Keratinocyte (primary cell): ENCODE data around the gene ARRDC2. TPM values are rescaled to one million over a fixed set of nuclear protein-coding genes. Genes with fewer than 3 reads are reported as not detected.

Source experiments
- DNase-seq: peaks from one replicate; pipeline ENCODE4 v3.0.0-alpha.2; 2011; ENCODE audit warnings: low read depth, missing footprints, low spot score
- FAIRE-seq: peaks from 2 replicates; lab custom pipeline; 2011; peaks lifted over from hg19 to GRCh38; lab: Jason Lieb, UNC
- H2AFZ ChIP-seq: 2 replicates; pipeline ENCODE4 v1.6.0; 2012; ENCODE audit warnings: low read length, control low read depth, inconsistent platforms; ENCODE audit not compliant: control insufficient read depth
- H3K27ac ChIP-seq: 2 replicates; pipeline ENCODE4 v1.5.1; 2011; ENCODE audit warnings: low read length; ENCODE audit not compliant: control insufficient read depth, insufficient read depth
- H3K27me3 ChIP-seq: 3 replicates; pipeline ENCODE4 v1.6.0; 2011; ENCODE audit warnings: low read length; ENCODE audit not compliant: control insufficient read depth, insufficient read depth; ENCODE audit errors: extremely low read depth
- H3K36me3 ChIP-seq, 2 experiments: 2 replicates in 1 of 2; 3 replicates in 1 of 2; pipeline ENCODE4 v1.5.1; 2011; ENCODE audit warnings: low read length in 2 of 2, mild to moderate bottlenecking in 1 of 2; ENCODE audit not compliant: control insufficient read depth in 2 of 2, insufficient read depth in 2 of 2; ENCODE audit errors: extremely low read depth in 1 of 2
- H3K4me1 ChIP-seq: 3 replicates; pipeline ENCODE4 v1.5.1; 2011; ENCODE audit warnings: low read length; ENCODE audit not compliant: control insufficient read depth, insufficient read depth; ENCODE audit errors: extremely low read depth
- H3K4me2 ChIP-seq: 3 replicates; pipeline ENCODE4 v1.6.0; 2011; ENCODE audit warnings: low read depth, low read length; ENCODE audit not compliant: control insufficient read depth, insufficient read depth; ENCODE audit errors: extremely low read depth
- H3K4me3 ChIP-seq, 3 experiments: fragments of 200-600 bp in 1 of 3; sonication (generic) in 1 of 3; 2 replicates in 2 of 3; 3 replicates in 1 of 3; pipeline ENCODE4 v1.5.1; 2011 to 2016; ENCODE audit warnings: low read length in 3 of 3, mild to moderate bottlenecking in 3 of 3, control low read depth in 2 of 3, inconsistent platforms in 1 of 3, low read depth in 1 of 3, mixed read lengths in 1 of 3, mixed run types in 1 of 3, moderate library complexity in 1 of 3; ENCODE audit not compliant: control insufficient read depth in 2 of 3, insufficient read depth in 2 of 3; ENCODE audit errors: extremely low read depth in 1 of 3
- H3K79me2 ChIP-seq: 2 replicates; pipeline ENCODE4 v1.6.0; 2012; ENCODE audit warnings: low read length; ENCODE audit not compliant: control insufficient read depth, insufficient read depth
- H3K9ac ChIP-seq: 3 replicates; pipeline ENCODE4 v1.6.0; 2011; ENCODE audit warnings: low read length; ENCODE audit not compliant: control insufficient read depth, insufficient read depth; ENCODE audit errors: extremely low read depth
- H3K9me1 ChIP-seq: 3 replicates; pipeline ENCODE4 v1.6.0; 2011; ENCODE audit warnings: low read length; ENCODE audit not compliant: control insufficient read depth, insufficient read depth; ENCODE audit errors: extremely low read depth
- H3K9me3 ChIP-seq: 2 replicates; pipeline ENCODE4 v1.5.1; 2012; ENCODE audit warnings: low read depth, low read length; ENCODE audit not compliant: control insufficient read depth
- H4K20me1 ChIP-seq: 3 replicates; pipeline ENCODE4 v1.6.0; 2011; ENCODE audit warnings: low read length; ENCODE audit not compliant: control insufficient read depth, insufficient read depth; ENCODE audit errors: extremely low read depth
- EZH2 ChIP-seq: IDR thresholded peaks from one replicate; pipeline ENCODE4 v1.6.1; 2012; ENCODE audit warnings: inconsistent platforms, mild to moderate bottlenecking, low read length, moderate library complexity
- dilution Hi-C: fragments of 300-500 bp; cut with MboI; formaldehyde crosslinking; loops from one replicate; pipeline ENCODE4 v1.7.0; 2020; ENCODE audit warnings: low sequenced_read_pairs; ENCODE audit not compliant: extremely low pct_ligation_motif_present
- polyA plus RNA-seq, 5 experiments: library from polyadenylated mRNA; depleted of rRNA in 3 of 5; stranded (reverse) in 3 of 5; stranded (forward) in 1 of 5; unstranded in 1 of 5; fragments of >200 nt; gene quantifications; 1 replicate in 1 of 5; 2 replicates in 3 of 5; 3 replicates in 1 of 5; pipeline versions ENCODE4 v1.2.1 to v1.2.3, GENCODE V29; 2011 to 2012; ENCODE audit warnings: missing spikeins in 2 of 5, low read depth in 1 of 5, low replicate concordance in 1 of 5
- TF ChIP-seq, protein P1 (sequence below), 3 experiments: IDR thresholded peaks in 1 of 3; conservative IDR thresholded peaks in 1 of 3; optimal IDR thresholded peaks in 1 of 3; 2 replicates in 2 of 3; 3 replicates in 1 of 3; pipeline versions ENCODE3 to v1.5.1; 2011; ENCODE audit warnings: low read length in 3 of 3, mild to moderate bottlenecking in 3 of 3, moderate library complexity in 2 of 3, control low read depth in 1 of 3, inconsistent platforms in 1 of 3; ENCODE audit not compliant: insufficient read depth in 2 of 3; ENCODE audit errors: extremely low read depth in 1 of 3

The ARRDC2 gene
- polyA plus RNA-seq, 1 donor (not counting 4 experiments of a cell fraction or from before 2014, with no cell fraction given): 2.4 TPM

DNA sequence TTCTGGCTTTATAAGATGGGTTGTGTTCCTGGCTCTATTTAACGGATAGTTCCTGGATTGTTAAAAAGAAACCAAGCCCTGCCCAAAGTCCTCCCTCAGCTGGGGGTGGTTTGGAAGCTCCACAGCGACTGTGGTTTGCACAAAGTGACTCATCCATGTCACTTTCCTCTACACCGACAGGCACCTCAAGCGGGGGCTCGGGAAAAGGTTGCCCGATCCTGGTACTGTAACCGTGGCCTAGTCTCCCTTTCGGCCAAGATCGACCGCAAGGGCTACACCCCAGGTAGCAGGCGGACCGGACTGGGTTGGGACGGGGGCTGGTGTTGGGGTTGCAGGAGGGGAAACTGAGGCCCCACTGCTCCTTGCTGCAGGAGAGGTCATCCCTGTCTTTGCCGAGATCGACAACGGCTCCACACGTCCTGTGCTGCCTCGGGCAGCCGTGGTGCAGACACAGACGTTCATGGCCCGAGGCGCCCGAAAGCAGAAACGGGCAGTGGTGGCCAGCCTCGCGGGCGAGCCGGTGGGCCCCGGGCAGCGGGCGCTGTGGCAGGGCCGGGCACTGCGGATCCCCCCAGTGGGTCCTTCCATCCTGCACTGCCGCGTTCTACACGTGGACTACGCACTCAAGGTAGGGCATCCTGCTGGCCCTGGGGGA is 1.6 kb downstream of the ARRDC2 start:
- no peaks in the 10 kb centered on the region for H3K9me1 ChIP-seq
- no peaks in the 10 kb centered on the region for H3K27me3 ChIP-seq
- dilution Hi-C loops: no loop called here
- H2AFZ ChIP-seq: no peak overlapping the region
- H3K4me1 ChIP-seq: peaks cover 10% of the 10 kb centered on the region
- no peak overlapping the region for H3K4me3 ChIP-seq
- DNase-seq: no peak
- H3K9ac ChIP-seq: no peak overlapping the region
- H3K27ac ChIP-seq: no peak overlapping the region
- no peaks in the 10 kb centered on the region for H3K9me3 ChIP-seq
- no peaks in the 10 kb centered on the region for H4K20me1 ChIP-seq
- peaks cover 6 to 9% of the 10 kb centered on the region in 2 experiments for H3K36me3 ChIP-seq
- TF ChIP-seq EZH2: no peak
- TF ChIP-seq, protein P1, sequence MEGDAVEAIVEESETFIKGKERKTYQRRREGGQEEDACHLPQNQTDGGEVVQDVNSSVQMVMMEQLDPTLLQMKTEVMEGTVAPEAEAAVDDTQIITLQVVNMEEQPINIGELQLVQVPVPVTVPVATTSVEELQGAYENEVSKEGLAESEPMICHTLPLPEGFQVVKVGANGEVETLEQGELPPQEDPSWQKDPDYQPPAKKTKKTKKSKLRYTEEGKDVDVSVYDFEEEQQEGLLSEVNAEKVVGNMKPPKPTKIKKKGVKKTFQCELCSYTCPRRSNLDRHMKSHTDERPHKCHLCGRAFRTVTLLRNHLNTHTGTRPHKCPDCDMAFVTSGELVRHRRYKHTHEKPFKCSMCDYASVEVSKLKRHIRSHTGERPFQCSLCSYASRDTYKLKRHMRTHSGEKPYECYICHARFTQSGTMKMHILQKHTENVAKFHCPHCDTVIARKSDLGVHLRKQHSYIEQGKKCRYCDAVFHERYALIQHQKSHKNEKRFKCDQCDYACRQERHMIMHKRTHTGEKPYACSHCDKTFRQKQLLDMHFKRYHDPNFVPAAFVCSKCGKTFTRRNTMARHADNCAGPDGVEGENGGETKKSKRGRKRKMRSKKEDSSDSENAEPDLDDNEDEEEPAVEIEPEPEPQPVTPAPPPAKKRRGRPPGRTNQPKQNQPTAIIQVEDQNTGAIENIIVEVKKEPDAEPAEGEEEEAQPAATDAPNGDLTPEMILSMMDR (optimal IDR thresholded peaks at IDR 0.05 in 1 of 3, IDR thresholded peaks at IDR 0.05 in 1 of 3, conservative IDR thresholded peaks at IDR 0.05 in 1 of 3; ENCODE audit: extremely low read depth in 1 of 3, insufficient read depth in 2 of 3, low read length in 3 of 3): no peak
- no peaks in the 10 kb centered on the region for H3K79me2 ChIP-seq
- H3K4me2 ChIP-seq: no peak overlapping the region
- no peak for FAIRE-seq

DNA sequence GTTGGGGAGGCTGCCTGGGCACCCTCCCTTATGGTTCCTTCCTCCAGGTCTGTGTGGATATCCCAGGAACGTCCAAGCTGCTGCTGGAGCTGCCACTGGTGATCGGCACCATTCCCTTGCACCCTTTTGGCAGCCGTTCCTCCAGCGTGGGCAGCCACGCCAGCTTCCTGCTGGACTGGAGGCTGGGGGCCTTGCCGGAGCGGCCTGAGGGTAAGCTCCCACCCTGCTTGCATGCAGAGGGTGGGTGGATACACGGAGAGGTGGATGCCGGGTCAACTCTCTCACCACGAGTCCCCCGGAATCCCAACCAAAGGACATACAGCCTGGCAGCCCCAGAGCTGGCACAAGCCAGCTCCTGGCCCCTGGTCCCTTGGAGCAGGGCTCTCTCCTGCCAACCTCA is 2.2 kb downstream of the ARRDC2 start:
- Histone ChIP-seq H3K4me1 (peaks cover 10% of the 10 kb centered on the region), H3K79me2 (no peaks in the 10 kb centered on the region), H4K20me1 (no peaks in the 10 kb centered on the region), H3K27ac (no peak overlapping the region), H3K9me1 (no peaks in the 10 kb centered on the region), H3K27me3 (no peaks in the 10 kb centered on the region), H2AFZ (no peak overlapping the region), H3K9me3 (no peaks in the 10 kb centered on the region), H3K4me2 (no peak overlapping the region), H3K36me3 (peaks cover 9 to 10% of the 10 kb centered on the region in 2 experiments), H3K9ac (no peak overlapping the region), H3K4me3 (no peak overlapping the region)
- FAIRE-seq (no peak), DNase-seq (no peak)
- no peak for TF ChIP-seq EZH2
- TF ChIP-seq, protein P1 (optimal IDR thresholded peaks at IDR 0.05 in 1 of 3, IDR thresholded peaks at IDR 0.05 in 1 of 3, conservative IDR thresholded peaks at IDR 0.05 in 1 of 3; ENCODE audit: extremely low read depth in 1 of 3, insufficient read depth in 2 of 3, low read length in 3 of 3): no peak
- dilution Hi-C loops: no loop called here
